IMR-90 (cell line): ENCODE results near the gene SMIM31. TPM values are rescaled to one million over a fixed set of nuclear protein-coding genes. Genes with fewer than 3 reads are reported as not detected.

Experiments used
- ATAC-seq: fragments of 200-7000 bp; cut with Tn5 transposase; 2 replicates; pipeline ENCODE4 v1.9.1; 2020; ENCODE audit warnings: low read depth, mild to moderate bottlenecking, moderate library complexity
- BruUV-seq: library from RNA; stranded (reverse); fragments of 400-500 nt; replicated peaks from 2 replicates; lab custom pipeline; 2021; lab: Mats Ljungman, UMichigan
- CTCF ChIA-PET: fragments of 300-600 bp; formaldehyde crosslinking; extraction: SDS; loops from one replicate; lab custom pipeline; 2021; ENCODE audit warnings: antibody characterized with exemption; lab: Yijun Ruan, JAX
- POLR2A ChIA-PET: fragments of 300-600 bp; sonication (Branson Sonifier 250); formaldehyde crosslinking; loops from one replicate; lab custom pipeline; 2022; ENCODE audit warnings: antibody characterized with exemption; ENCODE audit not compliant: unreplicated experiment; lab: Charles Lee
- DNase-seq: peaks from one replicate; pipeline ENCODE4 v3.0.0; 2013
- H2AFZ ChIP-seq: replicated peaks from 2 replicates; pipeline ENCODE3; 2013; ENCODE audit warnings: low read length, mild to moderate bottlenecking; ENCODE audit not compliant: poor library complexity
- H2AK5ac ChIP-seq: 2 replicates; pipeline ENCODE4 v1.6.1; 2013; ENCODE audit warnings: low read depth, low read length, inconsistent platforms
- H2AK9ac ChIP-seq: replicated peaks from 2 replicates; pipeline ENCODE3; 2013; ENCODE audit warnings: mild to moderate bottlenecking, low read depth, low read length, moderate library complexity; ENCODE audit not compliant: poor library complexity
- H2BK120ac ChIP-seq: 2 replicates; pipeline ENCODE4 v1.6.1; 2013; ENCODE audit warnings: low read depth, low read length, inconsistent platforms
- H2BK15ac ChIP-seq: 3 replicates; pipeline ENCODE4 v1.6.1; 2013; ENCODE audit warnings: low read depth, low read length, inconsistent platforms
- H2BK20ac ChIP-seq: 2 replicates; pipeline ENCODE4 v1.6.1; 2013; ENCODE audit warnings: low read depth, mild to moderate bottlenecking, inconsistent platforms, low read length, moderate library complexity
- H2BK5ac ChIP-seq: 2 replicates; pipeline ENCODE4 v1.6.1; 2013; ENCODE audit warnings: mild to moderate bottlenecking, low read depth, low read length, inconsistent platforms; ENCODE audit not compliant: poor library complexity, severe bottlenecking
- H3K14ac ChIP-seq: replicated peaks from 2 replicates; pipeline ENCODE4 v1.6.1; 2013; ENCODE audit warnings: low read depth, low read length, inconsistent platforms
- H3K18ac ChIP-seq: 2 replicates; pipeline ENCODE4 v1.6.1; 2013; ENCODE audit warnings: low read depth, low read length, control low read depth
- H3K23ac ChIP-seq: 2 replicates; pipeline ENCODE4 v1.6.1; 2013; ENCODE audit warnings: low read depth, low read length, inconsistent platforms
- H3K27ac ChIP-seq: 2 replicates; pipeline ENCODE4 v1.5.1; 2013; ENCODE audit warnings: mild to moderate bottlenecking, control low read depth, low read length; ENCODE audit not compliant: insufficient read depth
- H3K27me3 ChIP-seq: 2 replicates; pipeline ENCODE4 v1.6.1; 2013; ENCODE audit warnings: low read length; ENCODE audit not compliant: control insufficient read depth, insufficient read depth
- H3K36me3 ChIP-seq: 2 replicates; pipeline ENCODE4 v1.6.1; 2013; ENCODE audit warnings: low read length, mixed read lengths; ENCODE audit not compliant: control insufficient read depth, insufficient read depth
- H3K4ac ChIP-seq: 2 replicates; pipeline ENCODE4 v1.6.1; 2013; ENCODE audit warnings: low read depth, low read length, inconsistent platforms
- H3K4me1 ChIP-seq: 2 replicates; pipeline ENCODE4 v1.6.1; 2013; ENCODE audit warnings: low read length, mixed read lengths; ENCODE audit not compliant: control insufficient read depth, insufficient read depth
- H3K4me2 ChIP-seq: 2 replicates; pipeline ENCODE4 v1.6.1; 2013; ENCODE audit warnings: low read depth, mild to moderate bottlenecking, control low read depth, low read length, moderate library complexity
- H3K4me3 ChIP-seq: 2 replicates; pipeline ENCODE4 v1.5.1; 2013; ENCODE audit warnings: low read depth, mild to moderate bottlenecking, control low read depth, low read length, moderate library complexity; ENCODE audit not compliant: insufficient read depth
- H3K56ac ChIP-seq: 2 replicates; pipeline ENCODE4 v1.6.1; 2013; ENCODE audit warnings: low read length, inconsistent platforms; ENCODE audit not compliant: insufficient read depth; ENCODE audit errors: extremely low read depth
- H3K79me1 ChIP-seq, 2 experiments: 2 replicates each; pipeline ENCODE4 v1.6.1; 2013; ENCODE audit warnings: low read length in 2 of 2, inconsistent platforms in 1 of 2, low read depth in 1 of 2
- H3K9ac ChIP-seq: 2 replicates; pipeline ENCODE4 v1.6.1; 2013; ENCODE audit warnings: low read depth, low read length, control low read depth
- H3K9me1 ChIP-seq: 2 replicates; pipeline ENCODE4 v1.6.1; 2013; ENCODE audit warnings: low read length, inconsistent platforms; ENCODE audit not compliant: insufficient read depth
- H3K9me3 ChIP-seq: 2 replicates; pipeline ENCODE4 v1.6.1; 2013; ENCODE audit warnings: low read length; ENCODE audit not compliant: control insufficient read depth, insufficient read depth
- H4K20me1 ChIP-seq: 2 replicates; pipeline ENCODE4 v1.6.1; 2013; ENCODE audit warnings: low read length, inconsistent platforms; ENCODE audit not compliant: insufficient read depth
- H4K5ac ChIP-seq: 2 replicates; pipeline ENCODE4 v1.6.1; 2013; ENCODE audit warnings: mild to moderate bottlenecking, low read depth, low read length, control low read depth
- H4K8ac ChIP-seq, 2 experiments: 2 replicates each; pipeline ENCODE4 v1.6.1; 2013; ENCODE audit warnings: low read depth in 2 of 2, low read length in 2 of 2, control low read depth in 1 of 2, inconsistent platforms in 1 of 2
- H4K91ac ChIP-seq: 2 replicates; pipeline ENCODE4 v1.6.1; 2013; ENCODE audit warnings: low read depth, low read length, inconsistent platforms; ENCODE audit not compliant: insufficient read depth
- BHLHE40 ChIP-seq: fragments of 150-350 bp; IDR thresholded peaks from 2 replicates; pipeline ENCODE4 v1.6.1; 2016; ENCODE audit warnings: mild to moderate bottlenecking, low read depth, low read length
- CEBPB ChIP-seq: IDR thresholded peaks from 2 replicates; pipeline ENCODE4 v1.6.1; 2012; ENCODE audit warnings: low read depth, low read length, improper control_type of control experiment
- FOS ChIP-seq: fragments of 150-350 bp; IDR thresholded peaks from 2 replicates; pipeline ENCODE4 v1.6.1; 2016; ENCODE audit warnings: low read depth, low read length
- MAFK ChIP-seq: IDR thresholded peaks from 2 replicates; pipeline ENCODE4 v1.6.1; 2012; ENCODE audit warnings: low read depth, low read length, improper control_type of control experiment
- MAZ ChIP-seq: IDR thresholded peaks from 2 replicates; pipeline ENCODE4 v1.6.1; 2012; ENCODE audit warnings: low read depth, mild to moderate bottlenecking, low read length, improper control_type of control experiment, moderate library complexity, borderline replicate concordance
- NFE2L2 ChIP-seq: fragments of 150-350 bp; IDR thresholded peaks from 2 replicates; pipeline ENCODE4 v1.6.1; 2016; ENCODE audit warnings: low read depth, mild to moderate bottlenecking, low read length
- RAD21 ChIP-seq: IDR thresholded peaks from 2 replicates; pipeline ENCODE4 v1.6.1; 2012; ENCODE audit warnings: low read length, improper control_type of control experiment
- RCOR1 ChIP-seq: IDR thresholded peaks from 2 replicates; pipeline ENCODE4 v1.6.1; 2012; ENCODE audit warnings: mild to moderate bottlenecking, low read length, improper control_type of control experiment; ENCODE audit not compliant: insufficient replicate concordance
- SMC3 ChIP-seq: fragments of 150-350 bp; IDR thresholded peaks from 2 replicates; pipeline ENCODE4 v1.6.1; 2016; ENCODE audit warnings: low read depth, mild to moderate bottlenecking, antibody characterized with exemption, low read length, moderate library complexity
- USF2 ChIP-seq: fragments of 150-350 bp; IDR thresholded peaks from 2 replicates; pipeline ENCODE4 v1.6.1; 2017; ENCODE audit warnings: mild to moderate bottlenecking, antibody characterized with exemption, low read length, low read depth
- WGBS, 2 experiments: methylation state at CpG; one replicate each; pipeline versions ENCODE4 v1.1.5 to v1.1.7; 2013; ENCODE audit warnings: missing lambda C conversion rate in 2 of 2; ENCODE audit not compliant: insufficient read length in 1 of 2; ENCODE audit errors: extremely low coverage in 2 of 2; 5-methylcytosine and 5-hydroxymethylcytosine counted together
- dilution Hi-C: fragments of 300-500 bp; cut with HindIII; formaldehyde crosslinking; loops from one replicate; pipeline ENCODE4 v1.14.3; 2018; ENCODE audit warnings: low sequenced_read_pairs; ENCODE audit not compliant: unreplicated experiment
- in situ Hi-C: fragments of 300-500 bp; cut with MboI; formaldehyde crosslinking; loops from 3 replicates; pipeline ENCODE4 v1.14.3; 2019; ENCODE audit warnings: low sequenced_read_pairs, inconsistent platforms, mixed read lengths
- intact Hi-C: fragments of 100-400 bp; cut with micrococcal nuclease; formaldehyde crosslinking; loops from 2 replicates; pipeline ENCODE4 v1.10.0; 2022
- polyA plus RNA-seq, 3 experiments: library from polyadenylated mRNA; depleted of rRNA; stranded (reverse); fragments of >200 nt; gene quantifications; 2 replicates each; pipeline ENCODE4 v1.2.3, GENCODE V29; 2012; ENCODE audit warnings: low replicate concordance in 1 of 3
- total RNA-seq: library from RNA; depleted of rRNA; stranded (reverse); fragments of >200 nt; gene quantifications from 2 replicates; pipeline ENCODE4 v1.2.3, GENCODE V29; 2012
- TF ChIP-seq, protein P1 (sequence below): conservative IDR thresholded peaks from 2 replicates; pipeline ENCODE4 v1.5.1; 2012; ENCODE audit warnings: mild to moderate bottlenecking, low read depth, low read length, improper control_type of control experiment

Gene SMIM31
- total and polyA plus RNA-seq, 2 of the 4 experiments (the other 2 are of a cell fraction): not detected

DNA sequence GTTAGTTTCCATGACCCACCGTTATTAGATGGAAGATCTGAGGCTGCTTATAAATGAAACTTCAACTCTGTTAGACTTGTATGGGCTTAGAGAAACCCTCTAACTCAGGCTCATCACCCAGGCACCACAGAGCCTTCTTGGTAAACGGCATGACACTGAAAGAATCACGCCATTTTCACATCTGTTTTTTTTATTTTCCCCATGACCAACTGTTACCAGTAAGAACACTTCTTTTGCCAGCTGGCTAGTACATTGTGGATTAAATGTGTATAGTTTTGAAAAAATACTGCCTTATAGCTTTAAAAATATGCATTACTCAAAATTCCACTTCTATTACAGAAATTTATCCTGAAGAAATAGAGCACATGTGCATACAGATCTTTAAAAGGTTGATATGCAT lies 75.0 kb downstream of the SMIM31 start:
- in situ Hi-C loops: no loop called here
- intact Hi-C loops: no loop called here

More for the DNA sequence above, 75.0 kb downstream of the SMIM31 start:
- H3K4me2 ChIP-seq: no peak overlapping the region
- no peak overlapping the region for H2AFZ ChIP-seq
- no peaks in the 10 kb centered on the region for H3K79me1 ChIP-seq
- H4K8ac ChIP-seq: no peak overlapping the region
- H3K56ac ChIP-seq: no peak overlapping the region
- dilution Hi-C loops: no loop called here
- no peak overlapping the region for H3K9ac ChIP-seq
- ChIA-PET CTCF (no interaction called here), POLR2A (no interaction called here)
- no peak overlapping the region for H2BK20ac ChIP-seq
- no peaks in the 10 kb centered on the region for H3K9me3 ChIP-seq
- H4K91ac ChIP-seq: no peak overlapping the region
- no peak overlapping the region for H3K4me3 ChIP-seq
- H4K20me1 ChIP-seq: no peaks in the 10 kb centered on the region
- H2BK15ac ChIP-seq: no peak overlapping the region
- H2AK9ac ChIP-seq: no peak overlapping the region
- no peaks in the 10 kb centered on the region for H3K9me1 ChIP-seq
- H3K4ac ChIP-seq: no peak overlapping the region
- no peak overlapping the region for H3K23ac ChIP-seq
- no peak overlapping the region for H3K18ac ChIP-seq
- WGBS, 2 experiments: no CpG with 5 or more reads among the region's 3 CpGs
- ATAC-seq (no peak), DNase-seq (no peak)
- no peak overlapping the region for H2AK5ac ChIP-seq
- H3K14ac ChIP-seq: no peak overlapping the region
- TF ChIP-seq CEBPB: no peak
- TF ChIP-seq USF2: no peak
- no peak for TF ChIP-seq RCOR1
- TF ChIP-seq, protein P1, sequence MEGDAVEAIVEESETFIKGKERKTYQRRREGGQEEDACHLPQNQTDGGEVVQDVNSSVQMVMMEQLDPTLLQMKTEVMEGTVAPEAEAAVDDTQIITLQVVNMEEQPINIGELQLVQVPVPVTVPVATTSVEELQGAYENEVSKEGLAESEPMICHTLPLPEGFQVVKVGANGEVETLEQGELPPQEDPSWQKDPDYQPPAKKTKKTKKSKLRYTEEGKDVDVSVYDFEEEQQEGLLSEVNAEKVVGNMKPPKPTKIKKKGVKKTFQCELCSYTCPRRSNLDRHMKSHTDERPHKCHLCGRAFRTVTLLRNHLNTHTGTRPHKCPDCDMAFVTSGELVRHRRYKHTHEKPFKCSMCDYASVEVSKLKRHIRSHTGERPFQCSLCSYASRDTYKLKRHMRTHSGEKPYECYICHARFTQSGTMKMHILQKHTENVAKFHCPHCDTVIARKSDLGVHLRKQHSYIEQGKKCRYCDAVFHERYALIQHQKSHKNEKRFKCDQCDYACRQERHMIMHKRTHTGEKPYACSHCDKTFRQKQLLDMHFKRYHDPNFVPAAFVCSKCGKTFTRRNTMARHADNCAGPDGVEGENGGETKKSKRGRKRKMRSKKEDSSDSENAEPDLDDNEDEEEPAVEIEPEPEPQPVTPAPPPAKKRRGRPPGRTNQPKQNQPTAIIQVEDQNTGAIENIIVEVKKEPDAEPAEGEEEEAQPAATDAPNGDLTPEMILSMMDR: no peak
- no peak for TF ChIP-seq NFE2L2
- no peak for TF ChIP-seq RAD21
- no peak for TF ChIP-seq BHLHE40
- no peak for TF ChIP-seq SMC3
- no peak for TF ChIP-seq MAZ
- TF ChIP-seq MAFK: no peak
- no peak for TF ChIP-seq FOS
- H3K27me3 ChIP-seq: no peaks in the 10 kb centered on the region
- H3K27ac ChIP-seq: no peak overlapping the region
- H2BK5ac ChIP-seq: no peak overlapping the region
- H3K36me3 ChIP-seq: no peaks in the 10 kb centered on the region
- no peak overlapping the region for H4K5ac ChIP-seq
- no peaks in the 10 kb centered on the region for H3K4me1 ChIP-seq
- BruUV-seq: no TSS peak
- no peak overlapping the region for H2BK120ac ChIP-seq
